Mammary epithelial cell (primary cell): ENCODE measurements around the gene CD226.

ENCODE experiments used
- EZH2 ChIP-seq: IDR thresholded peaks from 2 replicates; pipeline ENCODE4 v1.6.1; 2012; ENCODE audit warnings: low read length, inconsistent platforms, borderline replicate concordance
- TF ChIP-seq, protein P1 (sequence below), 2 donors: IDR thresholded peaks in 1 of 2; conservative IDR thresholded peaks in 1 of 2; 2 replicates each; pipeline ENCODE4 v1.5.1; 2011 to 2012; ENCODE audit warnings: inconsistent platforms in 2 of 2, low read length in 2 of 2, mild to moderate bottlenecking in 2 of 2, control low read depth in 1 of 2, low read depth in 1 of 2; ENCODE audit not compliant: insufficient read depth in 1 of 2; ENCODE audit errors: extremely low read depth in 1 of 2

DNA sequence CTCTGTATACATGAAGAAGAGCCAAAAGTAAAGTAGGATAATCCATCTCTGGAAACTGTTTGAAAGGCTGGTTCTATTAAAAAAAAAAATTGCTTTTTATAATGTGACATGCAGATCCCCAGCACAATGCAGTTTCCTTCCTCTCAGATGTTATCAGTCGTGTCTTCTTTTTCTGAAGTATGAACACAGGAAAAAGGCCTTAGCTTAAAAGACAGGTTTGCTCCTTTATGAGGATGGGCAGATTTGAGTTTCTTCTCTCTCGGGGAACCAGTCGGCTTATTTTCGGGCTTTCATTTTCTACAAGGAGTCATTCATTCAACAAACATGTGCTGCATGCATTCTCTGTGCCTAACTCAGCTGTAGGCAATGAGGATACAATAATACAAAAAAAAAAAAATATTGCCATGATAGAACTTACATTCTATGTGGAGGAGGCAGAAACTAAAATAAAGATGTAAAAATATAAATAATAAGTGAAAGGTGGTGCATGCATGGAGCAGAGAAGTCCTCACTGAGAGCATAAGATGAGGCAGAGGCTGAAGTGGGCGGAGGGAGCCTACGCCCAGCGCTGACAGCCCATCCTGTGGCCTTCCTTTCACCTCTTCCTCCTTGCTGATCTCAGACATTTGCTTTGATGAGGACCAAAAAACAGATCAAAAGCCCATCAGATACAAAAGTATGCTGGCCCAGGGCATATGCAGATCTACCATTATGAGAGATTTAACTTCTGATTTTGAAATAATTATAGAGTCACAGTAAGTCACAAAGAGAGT, at the start of gene CD226:
- TF ChIP-seq, protein P1, sequence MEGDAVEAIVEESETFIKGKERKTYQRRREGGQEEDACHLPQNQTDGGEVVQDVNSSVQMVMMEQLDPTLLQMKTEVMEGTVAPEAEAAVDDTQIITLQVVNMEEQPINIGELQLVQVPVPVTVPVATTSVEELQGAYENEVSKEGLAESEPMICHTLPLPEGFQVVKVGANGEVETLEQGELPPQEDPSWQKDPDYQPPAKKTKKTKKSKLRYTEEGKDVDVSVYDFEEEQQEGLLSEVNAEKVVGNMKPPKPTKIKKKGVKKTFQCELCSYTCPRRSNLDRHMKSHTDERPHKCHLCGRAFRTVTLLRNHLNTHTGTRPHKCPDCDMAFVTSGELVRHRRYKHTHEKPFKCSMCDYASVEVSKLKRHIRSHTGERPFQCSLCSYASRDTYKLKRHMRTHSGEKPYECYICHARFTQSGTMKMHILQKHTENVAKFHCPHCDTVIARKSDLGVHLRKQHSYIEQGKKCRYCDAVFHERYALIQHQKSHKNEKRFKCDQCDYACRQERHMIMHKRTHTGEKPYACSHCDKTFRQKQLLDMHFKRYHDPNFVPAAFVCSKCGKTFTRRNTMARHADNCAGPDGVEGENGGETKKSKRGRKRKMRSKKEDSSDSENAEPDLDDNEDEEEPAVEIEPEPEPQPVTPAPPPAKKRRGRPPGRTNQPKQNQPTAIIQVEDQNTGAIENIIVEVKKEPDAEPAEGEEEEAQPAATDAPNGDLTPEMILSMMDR (conservative IDR thresholded peaks at IDR 0.05 in 1 of 2, IDR thresholded peaks at IDR 0.05 in 1 of 2; ENCODE audit: extremely low read depth in 1 of 2, insufficient read depth in 1 of 2, low read depth in 1 of 2, low read length in 2 of 2): no peak
- no peak for TF ChIP-seq EZH2
